HUES6 (cell line): ENCODE results near the gene RMRP.

Experiments
- H3K27ac ChIP-seq: 2 replicates; pipeline ENCODE4 v1.7.0; 2013; ENCODE audit warnings: low read depth, mild to moderate bottlenecking, low read length, inconsistent platforms
- H3K27me3 ChIP-seq: 2 replicates; pipeline ENCODE4 v1.6.1; 2013; ENCODE audit warnings: low read length; ENCODE audit not compliant: control insufficient read depth, insufficient read depth
- H3K36me3 ChIP-seq: 2 replicates; pipeline ENCODE4 v1.6.1; 2013; ENCODE audit warnings: low read length; ENCODE audit not compliant: control insufficient read depth, insufficient read depth
- H3K4me1 ChIP-seq: 2 replicates; pipeline ENCODE4 v1.6.1; 2013; ENCODE audit warnings: low read length; ENCODE audit not compliant: control insufficient read depth, insufficient read depth
- H3K4me3 ChIP-seq: 2 replicates; pipeline ENCODE4 v1.5.1; 2013; ENCODE audit warnings: low read depth, low read length
- H3K9ac ChIP-seq: one replicate; pipeline ENCODE4 v1.6.1; 2013; ENCODE audit warnings: mild to moderate bottlenecking, low read length
- H3K9me3 ChIP-seq: 2 replicates; pipeline ENCODE4 v1.6.1; 2013; ENCODE audit warnings: low read depth, low read length; ENCODE audit not compliant: control insufficient read depth, insufficient read depth

The RMRP gene

GRCh38 chr9:35662437-35662836 is 4.6 kb upstream of the RMRP start:
- peaks cover 10% of the 10 kb centered on the region for H3K4me1 ChIP-seq
- H3K27me3 ChIP-seq, result no peaks in the 10 kb centered on the region
- no peak overlapping the region for H3K4me3 ChIP-seq
- no peaks in the 10 kb centered on the region for H3K9me3 ChIP-seq
- no peak overlapping the region for H3K27ac ChIP-seq
- H3K36me3 ChIP-seq, result peaks cover 31% of the 10 kb centered on the region
- H3K9ac ChIP-seq, result no peak overlapping the region

- Histone ChIP-seq H3K9ac (no peak overlapping the region), H3K27me3 (0 out of 2 replicates have a peak, but pooled peaks cover under 1% of the 10 kb centered on the region), H3K4me1 (peaks cover 10% of the 10 kb centered on the region), H3K9me3 (no peaks in the 10 kb centered on the region), H3K4me3 (no peak overlapping the region), H3K27ac (no peak overlapping the region), H3K36me3 (peaks cover 31% of the 10 kb centered on the region)
Observed at GRCh38 chr9:35661756-35662350, 4.0 kb upstream of the RMRP start.

- no peak overlapping the region for H3K4me3 ChIP-seq
- 0 out of 2 replicates have a peak, but pooled peaks cover 9% of the 10 kb centered on the region for H3K27me3 ChIP-seq
- peaks cover 31% of the 10 kb centered on the region for H3K36me3 ChIP-seq
- H3K4me1 ChIP-seq, result peaks cover 10% of the 10 kb centered on the region
- H3K9ac ChIP-seq, result peak overlapping the region; percentile 53
- H3K9me3 ChIP-seq, result no peaks in the 10 kb centered on the region
- peak overlapping the region; percentile 24; the same call in 1 of the 2 replicates for H3K27ac ChIP-seq
Observed at GRCh38 chr9:35660966-35661415, 3.2 kb upstream of the RMRP start.

GRCh38 chr9:35659340-35659739 is 1.5 kb upstream of the RMRP start:
- H3K36me3 ChIP-seq, result peaks cover 31% of the 10 kb centered on the region
- H3K4me1 ChIP-seq, result peaks cover 7% of the 10 kb centered on the region; the same call in 1 of the 2 replicates
- no peaks in the 10 kb centered on the region for H3K9me3 ChIP-seq
- no peak overlapping the region for H3K27ac ChIP-seq
- no peak overlapping the region for H3K9ac ChIP-seq
- H3K27me3 ChIP-seq, result 0 out of 2 replicates have a peak, but pooled peaks cover 9% of the 10 kb centered on the region
- H3K4me3 ChIP-seq, result peak overlapping the region; percentile 89

- H3K36me3 ChIP-seq, result peaks cover 31% of the 10 kb centered on the region
- no peaks in the 10 kb centered on the region for H3K9me3 ChIP-seq
- peak overlapping the region; percentile 89 for H3K4me3 ChIP-seq
- 0 out of 2 replicates have a peak, but pooled peaks cover 9% of the 10 kb centered on the region for H3K27me3 ChIP-seq
- no peak overlapping the region for H3K27ac ChIP-seq
- peaks cover 7% of the 10 kb centered on the region; the same call in 1 of the 2 replicates for H3K4me1 ChIP-seq
- peak overlapping the region; percentile 93 for H3K9ac ChIP-seq
Observed at GRCh38 chr9:35658968-35659220, 1.1 kb upstream of the RMRP start.

GRCh38 chr9:35658137-35658967 is 533 bp upstream of the RMRP start, which contains the start of gene CCDC107:
Gene CCDC107, plus strand, starts transcription at chr9:35658292. Its CDS starts 88 bp downstream, at chr9:35658380.
- Histone ChIP-seq H3K4me3 (peak within 1 kb of the TSS; percentile 89), H3K9me3 (no peaks in the 10 kb centered on the region), H3K9ac (peak within 1 kb of the TSS; percentile 93), H3K27me3 (0 out of 2 replicates have a peak, but pooled peaks cover 9% of the 10 kb centered on the region), H3K27ac (peak within 1 kb of the TSS; percentile 99), H3K4me1 (peaks cover 7% of the 10 kb centered on the region; the same call in 1 of the 2 replicates), H3K36me3 (peaks cover 29% of the 10 kb centered on the region)

GRCh38 chr9:35656831-35657545 is 831 bp downstream of the RMRP start:
- peaks cover 7% of the 10 kb centered on the region; the same call in 1 of the 2 replicates for H3K4me1 ChIP-seq
- peak overlapping the region; percentile 66 for H3K4me3 ChIP-seq

GRCh38 chr9:35656348-35656747 is 1.5 kb downstream of the RMRP start:
- no peak overlapping the region for H3K4me3 ChIP-seq
- peaks cover 11% of the 10 kb centered on the region for H3K36me3 ChIP-seq
- peaks cover 7% of the 10 kb centered on the region; the same call in 1 of the 2 replicates for H3K4me1 ChIP-seq
- no peaks in the 10 kb centered on the region for H3K9me3 ChIP-seq
- no peak overlapping the region for H3K27ac ChIP-seq
- 0 out of 2 replicates have a peak, but pooled peaks cover 9% of the 10 kb centered on the region for H3K27me3 ChIP-seq
- H3K9ac ChIP-seq, result no peak overlapping the region

More at GRCh38 chr9:35656831-35657545, 831 bp downstream of the RMRP start:
- peak overlapping the region; percentile 55 for H3K9ac ChIP-seq
- H3K36me3 ChIP-seq, result peaks cover 15% of the 10 kb centered on the region
- H3K27me3 ChIP-seq, result 0 out of 2 replicates have a peak, but pooled peaks cover 9% of the 10 kb centered on the region
- no peak overlapping the region for H3K27ac ChIP-seq
- H3K9me3 ChIP-seq, result no peaks in the 10 kb centered on the region

GRCh38 chr9:35653611-35654010 is 4.2 kb downstream of the RMRP start:
- peaks cover 16% of the 10 kb centered on the region for H3K4me1 ChIP-seq

GRCh38 chr9:35652829-35653209 is 5.0 kb downstream of the RMRP start:
- no peak overlapping the region for H3K4me3 ChIP-seq
- no peaks in the 10 kb centered on the region for H3K9me3 ChIP-seq
- no peak overlapping the region for H3K9ac ChIP-seq
- peaks cover 16% of the 10 kb centered on the region for H3K4me1 ChIP-seq
- peaks cover 9% of the 10 kb centered on the region; the same call in 1 of the 2 replicates for H3K27me3 ChIP-seq
- no peaks in the 10 kb centered on the region for H3K36me3 ChIP-seq
- H3K27ac ChIP-seq, result no peak overlapping the region

More at GRCh38 chr9:35653611-35654010, 4.2 kb downstream of the RMRP start:
- H3K4me3 ChIP-seq, result no peak overlapping the region
- H3K27me3 ChIP-seq, result peaks cover 9% of the 10 kb centered on the region; the same call in 1 of the 2 replicates
- no peak overlapping the region for H3K9ac ChIP-seq
- H3K9me3 ChIP-seq, result no peaks in the 10 kb centered on the region
- H3K36me3 ChIP-seq, result no peaks in the 10 kb centered on the region
- no peak overlapping the region for H3K27ac ChIP-seq
